K562 (cell line): ENCODE data around the gene FGFR4. TPM values are rescaled to one million over a fixed set of nuclear protein-coding genes. Genes with fewer than 3 reads are reported as not detected.

Source experiments
- ATAC-seq: fragments of 200-7000 bp; cut with Tn5 transposase; 3 replicates; pipeline ENCODE4 v1.9.1; 2020; ENCODE audit warnings: moderate library complexity
- BruUV-seq: library from RNA; stranded (reverse); fragments of 400-500 nt; replicated peaks from 2 replicates; lab custom pipeline; 2021; lab: Mats Ljungman, UMichigan
- CTCF ChIA-PET: fragments of 300-600 bp; formaldehyde crosslinking; extraction: SDS; loops from one replicate; lab custom pipeline; 2021; ENCODE audit warnings: low intra/inter-chr PET ratio; lab: Yijun Ruan, JAX
- POLR2A ChIA-PET: fragments of 300-600, 350-650 bp; sonication (Branson Sonifier 250); formaldehyde crosslinking; extraction: SDS; loops from one replicate; lab custom pipeline; 2021; ENCODE audit warnings: antibody characterized with exemption, inconsistent platforms; lab: Yijun Ruan, JAX
- DNase-seq, 4 experiments: peaks; one replicate each; pipeline versions ENCODE4 v3.0.0 to v3.0.0-alpha.2; 2011 to 2018; ENCODE audit warnings: low spot score in 3 of 4, mixed read lengths in 3 of 4; ENCODE audit errors: extremely low read depth in 1 of 4
- FAIRE-seq: peaks from 2 replicates; lab custom pipeline; 2011; peaks lifted over from hg19 to GRCh38; lab: Jason Lieb, UNC
- H2AFZ ChIP-seq: 2 replicates; pipeline ENCODE4 v1.6.0; 2011; ENCODE audit warnings: low read depth, low read length, control low read depth, inconsistent platforms
- H3K27ac ChIP-seq: fragments of 200-600 bp; 3 replicates; pipeline ENCODE4 v1.8.0; 2011; ENCODE audit warnings: low read depth, mild to moderate bottlenecking, control low read depth, inconsistent platforms, low read length, moderate library complexity, mixed read lengths; ENCODE audit errors: extremely low read depth
- H3K27me3 ChIP-seq, 2 experiments: fragments of 300-600 bp in 1 of 2; 2 replicates in 1 of 2; 3 replicates in 1 of 2; pipeline versions ENCODE4 v1.6.0 to v1.8.0; 2011; ENCODE audit warnings: inconsistent platforms in 2 of 2, low read length in 2 of 2, mild to moderate bottlenecking in 1 of 2, mixed read lengths in 1 of 2, moderate library complexity in 1 of 2; ENCODE audit not compliant: control insufficient read depth in 2 of 2, insufficient read depth in 2 of 2
- H3K36me3 ChIP-seq: fragments of 300-600 bp; 3 replicates; pipeline ENCODE4 v1.8.0; 2011; ENCODE audit warnings: mild to moderate bottlenecking, low read length, inconsistent platforms; ENCODE audit not compliant: control insufficient read depth, insufficient read depth
- H3K4me1 ChIP-seq, 2 experiments: fragments of 200-600 bp in 1 of 2; replicated peaks in 1 of 2; 2 replicates in 1 of 2; 3 replicates in 1 of 2; pipeline versions ENCODE4 v1.5.1 to v1.8.0; 2011; ENCODE audit warnings: inconsistent platforms in 2 of 2, low read length in 2 of 2, mild to moderate bottlenecking in 1 of 2, mixed read lengths in 1 of 2, moderate library complexity in 1 of 2; ENCODE audit not compliant: control insufficient read depth in 2 of 2, insufficient read depth in 2 of 2
- H3K4me2 ChIP-seq: 2 replicates; pipeline ENCODE4 v1.6.1; 2011; ENCODE audit warnings: low read length, control low read depth, inconsistent platforms, mixed read lengths; ENCODE audit not compliant: insufficient read depth
- H3K4me3 ChIP-seq: fragments of 200-600 bp; sonication (generic), shearing (Covaris generic); 2 replicates; pipeline ENCODE4 v1.5.1; 2016; ENCODE audit warnings: control low read depth, inconsistent platforms
- H3K79me2 ChIP-seq: fragments of 200-600 bp; 3 replicates; pipeline ENCODE4 v1.8.0; 2011; ENCODE audit warnings: low read length, inconsistent platforms; ENCODE audit not compliant: control insufficient read depth, insufficient read depth
- H3K9ac ChIP-seq, 2 experiments: 2 replicates each; pipeline versions ENCODE4 v1.6.0 to v1.6.1; 2011; ENCODE audit warnings: low read depth in 2 of 2, low read length in 2 of 2, control low read depth in 1 of 2, inconsistent platforms in 1 of 2, mild to moderate bottlenecking in 1 of 2, mixed read lengths in 1 of 2; ENCODE audit not compliant: insufficient read depth in 1 of 2
- H3K9me1 ChIP-seq: one replicate; pipeline ENCODE4 v1.6.0; 2011; ENCODE audit warnings: inconsistent platforms, mild to moderate bottlenecking, low read length, moderate library complexity; ENCODE audit not compliant: control insufficient read depth, insufficient read depth
- H3K9me3 ChIP-seq: replicated peaks from 2 replicates; pipeline ENCODE4 v1.5.1; 2011; ENCODE audit warnings: low read depth, low read length, inconsistent platforms; ENCODE audit not compliant: control insufficient read depth, insufficient read depth
- H4K20me1 ChIP-seq: replicated peaks from 2 replicates; pipeline ENCODE4 v1.6.1; 2011; ENCODE audit warnings: low read length, inconsistent platforms, mixed read lengths; ENCODE audit not compliant: control insufficient read depth, insufficient read depth
- C11orf30 ChIP-seq: fragments of 450-650 bp; IDR thresholded peaks from 2 replicates; pipeline ENCODE4 v1.6.1; 2016; ENCODE audit warnings: low read depth, mild to moderate bottlenecking
- KDM1A ChIP-seq, 2 experiments: fragments of 450-650 bp; IDR thresholded peaks; 2 replicates each; pipeline ENCODE4 v1.6.1; 2016; ENCODE audit warnings: mild to moderate bottlenecking in 2 of 2
- MAFF ChIP-seq: IDR thresholded peaks from 2 replicates; pipeline ENCODE4 v1.6.1; 2012; ENCODE audit warnings: low read length, improper control_type of control experiment
- MAFG ChIP-seq: fragments of 450-650 bp; conservative IDR thresholded peaks from 2 replicates; pipeline ENCODE4 v1.6.1; 2016; ENCODE audit warnings: missing genetic modification characterization, missing compliant biosample characterization
- NFE2 ChIP-seq: IDR thresholded peaks from 2 replicates; pipeline ENCODE4 v1.6.1; 2014; ENCODE audit warnings: antibody characterized with exemption, low read depth
- POLR2AphosphoS5 ChIP-seq: IDR thresholded peaks from 2 replicates; pipeline ENCODE4 v1.6.1; 2011; ENCODE audit warnings: mild to moderate bottlenecking, low read depth, low read length, moderate library complexity; ENCODE audit not compliant: control insufficient read depth, insufficient read depth
- PRMT5 ChIP-seq: sonication (generic); formaldehyde crosslinking; IDR thresholded peaks from 2 replicates; pipeline ENCODE4 v1.5.0; 2020; ENCODE audit warnings: missing genetic modification reagents
- ZNF449 ChIP-seq: fragments of 250-450 bp; sonication (Bioruptor Pico); IDR thresholded peaks from 2 replicates; pipeline ENCODE4 v1.8.0; 2022; ENCODE audit warnings: moderate library complexity, mild to moderate bottlenecking, inconsistent platforms
- WGBS: fragments of 100-300 bp; shearing (Covaris generic); methylation state at CpG from one replicate; pipeline ENCODE4 v1.1.6; 2016; ENCODE audit warnings: low coverage, mixed read lengths; ENCODE audit not compliant: insufficient coverage; ENCODE audit errors: missing lambda C conversion rate; 5-methylcytosine and 5-hydroxymethylcytosine counted together
- in situ Hi-C: fragments of 300-500 bp; cut with MboI; formaldehyde crosslinking; loops from 4 replicates; pipeline ENCODE4 v1.15.0; 2018; ENCODE audit warnings: inconsistent platforms, mixed read lengths
- intact Hi-C: fragments of 100-400 bp; cut with micrococcal nuclease; formaldehyde crosslinking; loops from 2 replicates; pipeline ENCODE4 v1.14.2; 2022
- polyA plus RNA-seq, 8 experiments: library from polyadenylated mRNA; depleted of rRNA in 4 of 8; stranded (reverse) in 5 of 8; unstranded in 3 of 8; fragments of >200 nt; fragmentation: Nextera tagmentation in 2 of 8; fragmentation: Illumina TruSeq in 1 of 8; extraction: Ambion mirVana in 2 of 8; extraction: Trizol in 1 of 8; gene quantifications; 2 replicates each; pipeline versions ENCODE4 v1.2.1 to v1.2.3, GENCODE V29; 2011 to 2014; ENCODE audit warnings: inconsistent platforms in 1 of 8, missing spikeins in 1 of 8
- total RNA-seq, 7 experiments: library from RNA; depleted of rRNA in 6 of 7; stranded (reverse); fragments of >200 nt in 6 of 7; fragmentation: Illumina TruSeq in 2 of 7; extraction: Trizol in 2 of 7; gene quantifications; 2 replicates each; pipeline versions ENCODE4 v1.2.1 to v1.2.3, GENCODE V29; 2011 to 2021; ENCODE audit warnings: low replicate concordance in 1 of 7
- TF ChIP-seq, protein P1 (sequence below): fragments of 250-450 bp; sonication (Bioruptor Pico); IDR thresholded peaks from 2 replicates; pipeline ENCODE4 v1.4.0; 2020; ENCODE audit warnings: mild to moderate bottlenecking, moderate library complexity
- TF ChIP-seq, protein P2 (sequence below): sonication (generic); formaldehyde crosslinking; IDR thresholded peaks from 2 replicates; pipeline ENCODE4 v1.8.0; 2022; ENCODE audit warnings: mild to moderate bottlenecking, missing genetic modification reagents
- TF ChIP-seq, protein P3 (sequence below): sonication (generic); formaldehyde crosslinking; IDR thresholded peaks from 2 replicates; pipeline ENCODE4 v1.8.1; 2023; ENCODE audit warnings: mild to moderate bottlenecking, missing genetic modification reagents, moderate library complexity

FGFR4 gene
- total and polyA plus RNA-seq, 9 of the 15 experiments (the other 6 are each of a cell fraction or from before 2014, with no cell fraction given), result 0.76 to 35.4 (median 7.5) TPM

GRCh38 chr5:177109810-177110209, 23.1 kb downstream of the FGFR4 start:
- no TSS peak for BruUV-seq
- Histone ChIP-seq H2AFZ (no peak overlapping the region), H3K4me1 (peaks cover 7 to 16% of the 10 kb centered on the region in 2 experiments; a peak in 4 of 5 replicates), H4K20me1 (peaks cover 15% of the 10 kb centered on the region), H3K36me3 (no peaks in the 10 kb centered on the region), H3K4me2 (no peak overlapping the region), H3K27ac (no peak overlapping the region), H3K27me3 (peaks cover 4 to 9% of the 10 kb centered on the region in 2 experiments; a peak in 2 of 5 replicates), H3K79me2 (no peaks in the 10 kb centered on the region), H3K9ac (no peak overlapping the region), H3K9me3 (no peaks in the 10 kb centered on the region), H3K9me1 (no peaks in the 10 kb centered on the region), H3K4me3 (no peak overlapping the region)
- ChIA-PET POLR2A (interaction anchor here (1.0 to 1.3 kb wide), 2 partner anchors 17 to 191 kb away, joined by 3 to 4 read pairs; no protein-coding TSS in a partner anchor), CTCF (interaction anchor here (1.0 to 1.3 kb wide), 2 partner anchors 23 to 38 kb away, joined by 3 read pairs; partner anchors contain the start of gene FGFR4)
- FAIRE-seq, result no peak
- intact Hi-C loops, result loop anchor here (10.0 kb wide), 2 partner anchors 215 to 255 kb away; partner anchors contain the start of gene HK3
- no peak for DNase-seq
- ATAC-seq, result no peak
- 44% methylated on average over 9 of the region's 9 CpGs for WGBS
- in situ Hi-C loops, result loop anchor here (5.0 to 25.0 kb wide), 3 partner anchors 345 to 1373 kb away; no protein-coding TSS in a partner anchor
- TF ChIP-seq, protein P1, sequence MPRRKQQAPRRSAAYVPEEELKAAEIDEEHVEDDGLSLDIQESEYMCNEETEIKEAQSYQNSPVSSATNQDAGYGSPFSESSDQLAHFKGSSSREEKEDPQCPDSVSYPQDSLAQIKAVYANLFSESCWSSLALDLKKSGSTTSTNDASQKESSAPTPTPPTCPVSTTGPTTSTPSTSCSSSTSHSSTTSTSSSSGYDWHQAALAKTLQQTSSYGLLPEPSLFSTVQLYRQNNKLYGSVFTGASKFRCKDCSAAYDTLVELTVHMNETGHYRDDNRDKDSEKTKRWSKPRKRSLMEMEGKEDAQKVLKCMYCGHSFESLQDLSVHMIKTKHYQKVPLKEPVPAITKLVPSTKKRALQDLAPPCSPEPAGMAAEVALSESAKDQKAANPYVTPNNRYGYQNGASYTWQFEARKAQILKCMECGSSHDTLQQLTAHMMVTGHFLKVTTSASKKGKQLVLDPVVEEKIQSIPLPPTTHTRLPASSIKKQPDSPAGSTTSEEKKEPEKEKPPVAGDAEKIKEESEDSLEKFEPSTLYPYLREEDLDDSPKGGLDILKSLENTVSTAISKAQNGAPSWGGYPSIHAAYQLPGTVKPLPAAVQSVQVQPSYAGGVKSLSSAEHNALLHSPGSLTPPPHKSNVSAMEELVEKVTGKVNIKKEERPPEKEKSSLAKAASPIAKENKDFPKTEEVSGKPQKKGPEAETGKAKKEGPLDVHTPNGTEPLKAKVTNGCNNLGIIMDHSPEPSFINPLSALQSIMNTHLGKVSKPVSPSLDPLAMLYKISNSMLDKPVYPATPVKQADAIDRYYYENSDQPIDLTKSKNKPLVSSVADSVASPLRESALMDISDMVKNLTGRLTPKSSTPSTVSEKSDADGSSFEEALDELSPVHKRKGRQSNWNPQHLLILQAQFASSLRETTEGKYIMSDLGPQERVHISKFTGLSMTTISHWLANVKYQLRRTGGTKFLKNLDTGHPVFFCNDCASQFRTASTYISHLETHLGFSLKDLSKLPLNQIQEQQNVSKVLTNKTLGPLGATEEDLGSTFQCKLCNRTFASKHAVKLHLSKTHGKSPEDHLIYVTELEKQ (CRISPR knock-in tag), result no peak
- TF ChIP-seq ZNF449 (CRISPR knock-in tag) (no peak), MAFG (tag) (peak; percentile 60), KDM1A (IDR thresholded peaks at IDR 0.05) (no peak), POLR2AphosphoS5 (no peak), MAFF (0 out of 2 replicates have a peak, but pooled peaks have one; percentile 21), NFE2 (0 out of 2 replicates have a peak, but pooled peaks have one; percentile 9), PRMT5 (no peak), C11orf30 (peak; percentile 79)
- TF ChIP-seq, protein P2, sequence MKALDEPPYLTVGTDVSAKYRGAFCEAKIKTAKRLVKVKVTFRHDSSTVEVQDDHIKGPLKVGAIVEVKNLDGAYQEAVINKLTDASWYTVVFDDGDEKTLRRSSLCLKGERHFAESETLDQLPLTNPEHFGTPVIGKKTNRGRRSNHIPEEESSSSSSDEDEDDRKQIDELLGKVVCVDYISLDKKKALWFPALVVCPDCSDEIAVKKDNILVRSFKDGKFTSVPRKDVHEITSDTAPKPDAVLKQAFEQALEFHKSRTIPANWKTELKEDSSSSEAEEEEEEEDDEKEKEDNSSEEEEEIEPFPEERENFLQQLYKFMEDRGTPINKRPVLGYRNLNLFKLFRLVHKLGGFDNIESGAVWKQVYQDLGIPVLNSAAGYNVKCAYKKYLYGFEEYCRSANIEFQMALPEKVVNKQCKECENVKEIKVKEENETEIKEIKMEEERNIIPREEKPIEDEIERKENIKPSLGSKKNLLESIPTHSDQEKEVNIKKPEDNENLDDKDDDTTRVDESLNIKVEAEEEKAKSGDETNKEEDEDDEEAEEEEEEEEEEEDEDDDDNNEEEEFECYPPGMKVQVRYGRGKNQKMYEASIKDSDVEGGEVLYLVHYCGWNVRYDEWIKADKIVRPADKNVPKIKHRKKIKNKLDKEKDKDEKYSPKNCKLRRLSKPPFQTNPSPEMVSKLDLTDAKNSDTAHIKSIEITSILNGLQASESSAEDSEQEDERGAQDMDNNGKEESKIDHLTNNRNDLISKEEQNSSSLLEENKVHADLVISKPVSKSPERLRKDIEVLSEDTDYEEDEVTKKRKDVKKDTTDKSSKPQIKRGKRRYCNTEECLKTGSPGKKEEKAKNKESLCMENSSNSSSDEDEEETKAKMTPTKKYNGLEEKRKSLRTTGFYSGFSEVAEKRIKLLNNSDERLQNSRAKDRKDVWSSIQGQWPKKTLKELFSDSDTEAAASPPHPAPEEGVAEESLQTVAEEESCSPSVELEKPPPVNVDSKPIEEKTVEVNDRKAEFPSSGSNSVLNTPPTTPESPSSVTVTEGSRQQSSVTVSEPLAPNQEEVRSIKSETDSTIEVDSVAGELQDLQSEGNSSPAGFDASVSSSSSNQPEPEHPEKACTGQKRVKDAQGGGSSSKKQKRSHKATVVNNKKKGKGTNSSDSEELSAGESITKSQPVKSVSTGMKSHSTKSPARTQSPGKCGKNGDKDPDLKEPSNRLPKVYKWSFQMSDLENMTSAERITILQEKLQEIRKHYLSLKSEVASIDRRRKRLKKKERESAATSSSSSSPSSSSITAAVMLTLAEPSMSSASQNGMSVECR (CRISPR knock-in tag), result no peak
- TF ChIP-seq, protein P3, sequence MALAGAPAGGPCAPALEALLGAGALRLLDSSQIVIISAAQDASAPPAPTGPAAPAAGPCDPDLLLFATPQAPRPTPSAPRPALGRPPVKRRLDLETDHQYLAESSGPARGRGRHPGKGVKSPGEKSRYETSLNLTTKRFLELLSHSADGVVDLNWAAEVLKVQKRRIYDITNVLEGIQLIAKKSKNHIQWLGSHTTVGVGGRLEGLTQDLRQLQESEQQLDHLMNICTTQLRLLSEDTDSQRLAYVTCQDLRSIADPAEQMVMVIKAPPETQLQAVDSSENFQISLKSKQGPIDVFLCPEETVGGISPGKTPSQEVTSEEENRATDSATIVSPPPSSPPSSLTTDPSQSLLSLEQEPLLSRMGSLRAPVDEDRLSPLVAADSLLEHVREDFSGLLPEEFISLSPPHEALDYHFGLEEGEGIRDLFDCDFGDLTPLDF (CRISPR knock-in tag), result no peak
